ENCODE results near the gene PIP4K2A. TPM values are rescaled to one million over a fixed set of nuclear protein-coding genes. Genes with fewer than 3 reads are reported as not detected.
"Not testable (repeated sequence)": the region's sequence is repeated elsewhere in the genome, so short reads cannot be mapped to it uniquely, and the experiment has no call there.

Gene PIP4K2A
- total and polyA plus RNA-seq, 5 experiments from 2014 or later: 54.3 to 169 (median 77.5) TPM

GRCh38 chr10:22702348-22702747, 12.0 kb downstream of the PIP4K2A start:
- POLR2A ChIA-PET: interaction anchor here (2.0 to 2.5 kb wide), 2 partner anchors 11 kb away, joined by 10 to 16 read pairs; partner anchors contain the start of gene PIP4K2A
- Mint-ChIP-seq H3K27ac (peak overlapping the region; percentile 7 to 94 (median 89)), H3K4me3 (peak overlapping the region in 9 of 10 donors; percentile 0 to 64 (median 25))

GRCh38 chr10:22701132-22701826, 13.1 kb downstream of the PIP4K2A start:
- POLR2A ChIA-PET: interaction anchor here (0.5 to 2.5 kb wide), 9 partner anchors 10 to 198 kb away, joined by 3 to 16 read pairs (median 4); partner anchors contain the start of gene PIP4K2A
- Mint-ChIP-seq H3K4me3 (peak overlapping the region in 9 of 10 donors; percentile 5 to 72 (median 58)), H3K4me1 (peaks cover 58 to 95% (median 88%) of the 10 kb centered on the region in 4 donors), H3K27me3 (no peaks in the 10 kb centered on the region), H3K36me3 (peaks cover 0 to 26% (median 4%) of the 10 kb centered on the region in 3 donors), H3K27ac (peak overlapping the region; percentile 66 to 94 (median 90)), H3K9me3 (no peaks in the 10 kb centered on the region)
- DNase-seq: no peak
- peak; percentile 39 to 65 for ATAC-seq

More at GRCh38 chr10:22702348-22702747, 12.0 kb downstream of the PIP4K2A start:
- peaks cover 59 to 98% (median 92%) of the 10 kb centered on the region in 4 donors for H3K4me1 Mint-ChIP-seq
- no peaks in the 10 kb centered on the region for H3K27me3 Mint-ChIP-seq
- H3K36me3 Mint-ChIP-seq: peaks cover 0 to 28% (median 4%) of the 10 kb centered on the region in 3 donors
- H3K9me3 Mint-ChIP-seq: no peaks in the 10 kb centered on the region
- no peak for DNase-seq
- no peak for ATAC-seq

- Mint-ChIP-seq H3K4me1 (peaks cover 57 to 95% (median 88%) of the 10 kb centered on the region in 4 donors), H3K27ac (peak overlapping the region; percentile 44 to 94 (median 86)), H3K36me3 (peaks cover 0 to 25% (median 4%) of the 10 kb centered on the region in 3 donors), H3K9me3 (no peaks in the 10 kb centered on the region), H3K4me3 (peak overlapping the region in 7 of 10 donors; percentile 12 to 71 (median 54)), H3K27me3 (no peaks in the 10 kb centered on the region)
- no peak for DNase-seq
- ATAC-seq: peak in 1 of 2 donors; percentile 14
- POLR2A ChIA-PET: interaction anchor here (0.5 to 2.5 kb wide), 8 partner anchors 9 to 119 kb away, joined by 3 to 16 read pairs (median 4); partner anchors contain the start of gene PIP4K2A
Observed at GRCh38 chr10:22700489-22700888, 13.9 kb downstream of the PIP4K2A start.

- H3K27ac Mint-ChIP-seq: peak overlapping the region; percentile 44 to 94 (median 83)
- DNase-seq: no peak
- POLR2A ChIA-PET: interaction anchor here (0.6 to 2.5 kb wide), 4 partner anchors 9 to 14 kb away, joined by 3 to 16 read pairs (median 4); partner anchors contain the start of gene PIP4K2A
Observed at GRCh38 chr10:22699976-22700375, 14.4 kb downstream of the PIP4K2A start.

GRCh38 chr10:22698941-22699440, 15.4 kb downstream of the PIP4K2A start:
- H3K4me3 Mint-ChIP-seq: peak overlapping the region in 9 of 10 donors; percentile 2 to 64 (median 48)
- peaks cover 0 to 14% (median 4%) of the 10 kb centered on the region in 3 donors for H3K36me3 Mint-ChIP-seq
- POLR2A ChIA-PET: interaction anchor here (1.1 to 1.8 kb wide), 3 partner anchors 8 to 16 kb away, joined by 3 to 4 read pairs (median 4); partner anchors contain the start of gene PIP4K2A
- H3K27me3 Mint-ChIP-seq: no peaks in the 10 kb centered on the region
- no peaks in the 10 kb centered on the region for H3K9me3 Mint-ChIP-seq
- DNase-seq (no peak), ATAC-seq (no peak)
- peaks cover 46 to 95% (median 86%) of the 10 kb centered on the region in 4 donors for H3K4me1 Mint-ChIP-seq
- H3K27ac Mint-ChIP-seq: peak overlapping the region in 9 of 10 donors; percentile 29 to 92 (median 85)

More at GRCh38 chr10:22699976-22700375, 14.4 kb downstream of the PIP4K2A start:
- no peaks in the 10 kb centered on the region for H3K27me3 Mint-ChIP-seq
- H3K4me1 Mint-ChIP-seq: peaks cover 55 to 95% (median 87%) of the 10 kb centered on the region in 4 donors
- peak overlapping the region in 7 of 10 donors; percentile 12 to 71 (median 54) for H3K4me3 Mint-ChIP-seq
- no peak for ATAC-seq
- no peaks in the 10 kb centered on the region for H3K9me3 Mint-ChIP-seq
- H3K36me3 Mint-ChIP-seq: peaks cover 0 to 23% (median 4%) of the 10 kb centered on the region in 3 donors

- ATAC-seq: no peak
- peaks cover 0 to 3% (median 0%) of the 10 kb centered on the region in 9 donors for H3K9me3 Mint-ChIP-seq
Observed at GRCh38 chr10:22697800-22698199, 16.6 kb downstream of the PIP4K2A start.

GRCh38 chr10:22697101-22697500, 17.3 kb downstream of the PIP4K2A start:
- Mint-ChIP-seq H3K36me3 (peaks cover 0 to 10% (median 2%) of the 10 kb centered on the region in 3 donors), H3K27ac (peak overlapping the region; percentile 54 to 92 (median 84)), H3K4me1 (peaks cover 37 to 95% (median 86%) of the 10 kb centered on the region in 4 donors), H3K9me3 (peaks cover 0 to 3% (median 0%) of the 10 kb centered on the region in 9 donors), H3K4me3 (peak overlapping the region in 3 of 10 donors; percentile 3 to 25 (median 22)), H3K27me3 (no peaks in the 10 kb centered on the region)
- DNase-seq (no peak), ATAC-seq (no peak)
- POLR2A ChIA-PET: interaction anchor here (0.6 to 1.4 kb wide), 5 partner anchors 9 to 44 kb away, joined by 3 to 7 read pairs (median 3); no protein-coding TSS in a partner anchor

More at GRCh38 chr10:22697800-22698199, 16.6 kb downstream of the PIP4K2A start:
- POLR2A ChIA-PET: interaction anchor here (0.6 to 1.3 kb wide), 3 partner anchors 16 to 43 kb away, joined by 3 to 4 read pairs (median 3); no protein-coding TSS in a partner anchor
- Mint-ChIP-seq H3K4me3 (no peak overlapping the region), H3K4me1 (peaks cover 43 to 95% (median 86%) of the 10 kb centered on the region in 4 donors), H3K36me3 (peaks cover 0 to 7% (median 5%) of the 10 kb centered on the region in 3 donors), H3K27ac (peak overlapping the region in 7 of 10 donors; percentile 23 to 92 (median 84)), H3K27me3 (no peaks in the 10 kb centered on the region)
- DNase-seq: no peak

- Mint-ChIP-seq H3K9me3 (peaks cover 0 to 3% (median 0%) of the 10 kb centered on the region in 9 donors), H3K27ac (peak overlapping the region; percentile 61 to 97 (median 90)), H3K4me3 (peak overlapping the region in 9 of 10 donors; percentile 23 to 62 (median 51)), H3K36me3 (peaks cover 0 to 10% (median 0%) of the 10 kb centered on the region in 3 donors), H3K27me3 (no peaks in the 10 kb centered on the region), H3K4me1 (peaks cover 32 to 95% (median 85%) of the 10 kb centered on the region in 4 donors)
- DNase-seq (no peak), ATAC-seq (no peak)
- POLR2A ChIA-PET: interaction anchor here (3.3 kb wide), 1 partner anchor 11 kb away, joined by 18 read pairs; no protein-coding TSS in a partner anchor
Observed at GRCh38 chr10:22693860-22694259, 20.5 kb downstream of the PIP4K2A start.

- peaks cover 0 to 3% (median 0%) of the 10 kb centered on the region in 9 donors for H3K9me3 Mint-ChIP-seq
- H3K27ac Mint-ChIP-seq: peak overlapping the region; percentile 61 to 97 (median 90)
- DNase-seq: no peak
- H3K27me3 Mint-ChIP-seq: no peaks in the 10 kb centered on the region
- no peak for ATAC-seq
- POLR2A ChIA-PET: interaction anchor here (0.7 to 3.3 kb wide), 4 partner anchors 9 to 38 kb away, joined by 3 to 18 read pairs (median 3); no protein-coding TSS in a partner anchor
- peaks cover 0 to 10% (median 0%) of the 10 kb centered on the region in 3 donors for H3K36me3 Mint-ChIP-seq
- peak overlapping the region in 9 of 10 donors; percentile 23 to 61 (median 41) for H3K4me3 Mint-ChIP-seq
- H3K4me1 Mint-ChIP-seq: peaks cover 35 to 97% (median 88%) of the 10 kb centered on the region in 4 donors
Observed at GRCh38 chr10:22693371-22693784, 21.0 kb downstream of the PIP4K2A start.

- not testable (repeated sequence) for H3K9me3 Mint-ChIP-seq, H3K27me3 Mint-ChIP-seq, H3K36me3 Mint-ChIP-seq, ATAC-seq, DNase-seq
- Mint-ChIP-seq H3K27ac (peak overlapping the region; percentile 61 to 97 (median 90)), H3K4me3 (peak overlapping the region in 4 of 10 donors; percentile 3 to 67 (median 34)), H3K4me1 (peaks cover 34 to 97% (median 89%) of the 10 kb centered on the region in 4 donors)
- POLR2A ChIA-PET: interaction anchor here (0.9 to 3.3 kb wide), 7 partner anchors 9 to 26 kb away, joined by 3 to 18 read pairs (median 5); no protein-coding TSS in a partner anchor
Observed at GRCh38 chr10:22692119-22692518, 22.3 kb downstream of the PIP4K2A start.

- POLR2A ChIA-PET: interaction anchor here (0.9 to 3.3 kb wide), 8 partner anchors 8 to 24 kb away, joined by 3 to 18 read pairs (median 4); no protein-coding TSS in a partner anchor
Observed at GRCh38 chr10:22690614-22691431, 23.6 kb downstream of the PIP4K2A start.

More at GRCh38 chr10:22690614-22691431, 23.6 kb downstream of the PIP4K2A start:
- DNase-seq (no peak), ATAC-seq (peak; percentile 32 to 46)
- peak overlapping the region; percentile 4 to 78 (median 44) for H3K4me3 Mint-ChIP-seq
- peak overlapping the region; percentile 75 to 97 (median 91) for H3K27ac Mint-ChIP-seq
- peaks cover 0 to 12% (median 3%) of the 10 kb centered on the region in 3 donors for H3K36me3 Mint-ChIP-seq
- no peaks in the 10 kb centered on the region for H3K27me3 Mint-ChIP-seq
- H3K9me3 Mint-ChIP-seq: peaks cover 0 to 3% (median 0%) of the 10 kb centered on the region in 9 donors
- peaks cover 37 to 100% (median 93%) of the 10 kb centered on the region in 4 donors for H3K4me1 Mint-ChIP-seq

Measured in naive thymus-derived CD8-positive, alpha-beta T cell (primary cell).